Cerebellar nuclear complex (tissue), 1 donor: ENCODE measurements around the gene BORA.
"Not testable (repeated sequence)": the region's sequence is repeated elsewhere in the genome, so short reads cannot be mapped to it uniquely, and the experiment has no call there.

Experiments used
- DNase-seq, 2 experiments: peaks; one replicate each; lab custom pipeline; 2025; lab: John Stamatoyannopoulos, UW

Gene BORA

GRCh38 chr13:72727417-72728289 is at the start of gene BORA, which contains the start of gene MZT1:
TSS of gene BORA (plus strand) at chr13:72727923. CDS start at chr13:72728941, 1,018 bp downstream.
TSS of gene MZT1 (minus strand) at chr13:72727629. CDS start at chr13:72727602, 27 bp downstream.
- DNase-seq, result peak; percentile 45 to 88

GRCh38 chr13:72678312-72678711 is 49.4 kb upstream of the BORA start:
- no peak for DNase-seq

GRCh38 chr13:72680353-72680752 is 47.4 kb upstream of the BORA start:
- no peak for DNase-seq

- no peak for DNase-seq
Measured at GRCh38 chr13:72686766-72687165, 41.0 kb upstream of the BORA start.

GRCh38 chr13:72689181-72689696 is 38.5 kb upstream of the BORA start:
- no peak for DNase-seq

- no peak for DNase-seq
Measured at GRCh38 chr13:72692884-72693514, 34.7 kb upstream of the BORA start.

GRCh38 chr13:72693832-72694231 is 33.9 kb upstream of the BORA start:
- no peak for DNase-seq

- DNase-seq, result no peak
Measured at GRCh38 chr13:72694314-72694713, 33.4 kb upstream of the BORA start.

GRCh38 chr13:72696579-72696978 is 31.1 kb upstream of the BORA start:
- no peak for DNase-seq

GRCh38 chr13:72698164-72698563 is 29.6 kb upstream of the BORA start:
- DNase-seq, result no peak

GRCh38 chr13:72700509-72700908 is 27.2 kb upstream of the BORA start:
- DNase-seq, result no peak

- DNase-seq, result no peak
Measured at GRCh38 chr13:72716776-72717175, 10.9 kb upstream of the BORA start.

GRCh38 chr13:72726185-72726584 is 1.5 kb upstream of the BORA start:
- DNase-seq, result not testable (repeated sequence)

- DNase-seq, result no peak
Measured at GRCh38 chr13:72726726-72727416, 852 bp upstream of the BORA start.

- no peak for DNase-seq
Measured at GRCh38 chr13:72728290-72728605, 525 bp downstream of the BORA start.

- no peak for DNase-seq
Measured at GRCh38 chr13:72737033-72737432, 9.3 kb downstream of the BORA start.

GRCh38 chr13:72740015-72740414 is 12.3 kb downstream of the BORA start:
- no peak for DNase-seq

GRCh38 chr13:72745260-72745659 is 17.5 kb downstream of the BORA start:
- no peak for DNase-seq

GRCh38 chr13:72751220-72751619 is 23.5 kb downstream of the BORA start:
- DNase-seq, result no peak

GRCh38 chr13:72754111-72754510 is 26.4 kb downstream of the BORA start:
- no peak for DNase-seq

- DNase-seq, result no peak
Measured at GRCh38 chr13:72757792-72758535, 30.2 kb downstream of the BORA start.

GRCh38 chr13:72760189-72760588 is 32.5 kb downstream of the BORA start:
- DNase-seq, result no peak
